HEK293 (cell line): Measurements from ENCODE around the gene PLAU.

Source experiments
- CTCF ChIA-PET: fragments of 350-600 bp; formaldehyde crosslinking; extraction: SDS; loops from one replicate; lab custom pipeline; 2021; ENCODE audit warnings: antibody characterized with exemption; lab: Yijun Ruan, JAX
- POLR2A ChIA-PET: fragments of 300-600 bp; formaldehyde crosslinking; extraction: SDS; loops from one replicate; lab custom pipeline; 2020; ENCODE audit warnings: antibody characterized with exemption, inconsistent platforms; lab: Yijun Ruan, JAX
- H3K27ac ChIP-seq: fragments of 200-500 bp; sonication (Bioruptor generic); 2 replicates; pipeline ENCODE4 v1.5.1; 2014; ENCODE audit warnings: low read depth, low read length, control low read depth, inconsistent platforms; ENCODE audit errors: extremely low read depth
- H3K36me3 ChIP-seq, 2 experiments: fragments of 200-500 bp in 1 of 2; sonication (Bioruptor generic) in 1 of 2; 1 replicate in 1 of 2; 2 replicates in 1 of 2; pipeline ENCODE4 v1.5.1; 2014 to 2017; ENCODE audit warnings: inconsistent platforms in 2 of 2, low read length in 2 of 2; ENCODE audit not compliant: control insufficient read depth in 2 of 2, insufficient read depth in 1 of 2
- H3K4me1 ChIP-seq: fragments of 200-500 bp; sonication (Bioruptor generic); 2 replicates; pipeline ENCODE4 v1.5.1; 2014; ENCODE audit warnings: mild to moderate bottlenecking, low read length, inconsistent platforms; ENCODE audit not compliant: control insufficient read depth, insufficient read depth
- H3K4me3 ChIP-seq: 2 replicates; pipeline ENCODE4 v1.5.1; 2011; ENCODE audit warnings: low read depth, mild to moderate bottlenecking, control low read depth, low read length, moderate library complexity
- H3K9me3 ChIP-seq: fragments of 200-500 bp; sonication (Bioruptor generic); 2 replicates; pipeline ENCODE4 v1.5.1; 2014; ENCODE audit warnings: low read depth, low read length, inconsistent platforms; ENCODE audit not compliant: control insufficient read depth, insufficient read depth
- BCL11A ChIP-seq: fragments of 450-650 bp; formaldehyde crosslinking; IDR thresholded peaks from 2 replicates; pipeline ENCODE4 v1.5.1; 2016; ENCODE audit warnings: low read depth, missing biosample characterization, missing genetic modification characterization
- CTCF ChIP-seq: fragments of 450-650 bp; formaldehyde crosslinking; IDR thresholded peaks from 2 replicates; pipeline ENCODE4 v1.5.1; 2016; ENCODE audit warnings: missing biosample characterization, missing genetic modification characterization
- GLIS2 ChIP-seq: fragments of 450-650 bp; formaldehyde crosslinking; IDR thresholded peaks from 2 replicates; pipeline ENCODE4 v1.5.1; 2016; ENCODE audit warnings: missing biosample characterization, missing genetic modification characterization
- KLF16 ChIP-seq: fragments of 450-650 bp; formaldehyde crosslinking; IDR thresholded peaks from 2 replicates; pipeline ENCODE4 v1.5.1; 2017; ENCODE audit warnings: missing biosample characterization, missing genetic modification characterization
- KLF8 ChIP-seq: fragments of 450-650 bp; formaldehyde crosslinking; IDR thresholded peaks from 2 replicates; pipeline ENCODE4 v1.5.1; 2016; ENCODE audit warnings: missing biosample characterization, missing genetic modification characterization
- KLF9 ChIP-seq: fragments of 450-650 bp; formaldehyde crosslinking; IDR thresholded peaks from 2 replicates; pipeline ENCODE4 v1.5.1; 2016; ENCODE audit warnings: missing biosample characterization, missing genetic modification characterization, low read depth
- SETDB1 ChIP-seq: IDR thresholded peaks from one replicate; pipeline ENCODE4 v1.6.1; 2017; ENCODE audit warnings: mild to moderate bottlenecking, low read length, moderate library complexity, mixed read lengths; ENCODE audit not compliant: insufficient read length
- ZBTB10 ChIP-seq: fragments of 450-650 bp; formaldehyde crosslinking; IDR thresholded peaks from 2 replicates; pipeline ENCODE4 v1.5.1; 2016; ENCODE audit warnings: missing biosample characterization, missing genetic modification characterization
- ZBTB48 ChIP-seq: fragments of 450-650 bp; formaldehyde crosslinking; IDR thresholded peaks from 2 replicates; pipeline ENCODE4 v1.5.1; 2016; ENCODE audit warnings: missing biosample characterization, missing genetic modification characterization
- ZEB2 ChIP-seq: fragments of 450-650 bp; formaldehyde crosslinking; IDR thresholded peaks from 2 replicates; pipeline ENCODE4 v1.5.1; 2016; ENCODE audit warnings: missing biosample characterization, missing genetic modification characterization
- ZFHX2 ChIP-seq: fragments of 450-650 bp; formaldehyde crosslinking; conservative IDR thresholded peaks from 2 replicates; pipeline ENCODE4 v1.5.1; 2016; ENCODE audit warnings: missing biosample characterization, missing genetic modification characterization
- ZNF121 ChIP-seq: fragments of 450-650 bp; formaldehyde crosslinking; IDR thresholded peaks from 2 replicates; pipeline ENCODE4 v1.5.1; 2016; ENCODE audit warnings: missing biosample characterization, missing genetic modification characterization
- ZNF24 ChIP-seq: fragments of 450-650 bp; formaldehyde crosslinking; IDR thresholded peaks from 2 replicates; pipeline ENCODE4 v1.5.1; 2016; ENCODE audit warnings: missing biosample characterization, missing genetic modification characterization
- ZNF335 ChIP-seq: fragments of 450-650 bp; formaldehyde crosslinking; conservative IDR thresholded peaks from 2 replicates; pipeline ENCODE4 v1.5.1; 2016; ENCODE audit warnings: missing biosample characterization, missing genetic modification characterization
- ZNF366 ChIP-seq: fragments of 450-650 bp; formaldehyde crosslinking; conservative IDR thresholded peaks from 2 replicates; pipeline ENCODE4 v1.5.1; 2016; ENCODE audit warnings: missing biosample characterization, missing genetic modification characterization
- ZNF391 ChIP-seq: fragments of 450-650 bp; formaldehyde crosslinking; IDR thresholded peaks from 2 replicates; pipeline ENCODE4 v1.5.1; 2016; ENCODE audit warnings: low read depth, missing biosample characterization, missing genetic modification characterization, borderline replicate concordance
- ZNF501 ChIP-seq: fragments of 450-650 bp; formaldehyde crosslinking; IDR thresholded peaks from 2 replicates; pipeline ENCODE4 v1.5.1; 2016; ENCODE audit warnings: missing biosample characterization, missing genetic modification characterization
- ZNF561 ChIP-seq: fragments of 450-650 bp; IDR thresholded peaks from 2 replicates; pipeline ENCODE4 v1.5.1; 2018; ENCODE audit warnings: missing biosample characterization, missing genetic modification characterization, borderline replicate concordance
- ZNF600 ChIP-seq: fragments of 450-650 bp; formaldehyde crosslinking; IDR thresholded peaks from 2 replicates; pipeline ENCODE4 v1.5.1; 2016; ENCODE audit warnings: missing biosample characterization, missing genetic modification characterization
- ZNF626 ChIP-seq: fragments of 450-650 bp; sonication (Bioruptor Pico); formaldehyde crosslinking; IDR thresholded peaks from 2 replicates; pipeline ENCODE4 v1.5.1; 2018; ENCODE audit warnings: missing biosample characterization, missing genetic modification characterization, inconsistent platforms
- ZNF629 ChIP-seq: fragments of 450-650 bp; formaldehyde crosslinking; IDR thresholded peaks from 2 replicates; pipeline ENCODE4 v1.5.1; 2017; ENCODE audit warnings: missing biosample characterization, missing genetic modification characterization
- ZNF645 ChIP-seq: fragments of 450-650 bp; formaldehyde crosslinking; IDR thresholded peaks from 2 replicates; pipeline ENCODE4; 2016; ENCODE audit warnings: missing biosample characterization, missing genetic modification characterization
- ZNF670 ChIP-seq: fragments of 450-650 bp; formaldehyde crosslinking; IDR thresholded peaks from 2 replicates; pipeline ENCODE4 v1.5.1; 2016; ENCODE audit warnings: missing biosample characterization, missing genetic modification characterization, low read depth
- TF ChIP-seq, protein P1 (sequence below): sonication (generic); formaldehyde crosslinking; IDR thresholded peaks from 2 replicates; pipeline ENCODE4 v1.8.1; 2022; ENCODE audit warnings: mild to moderate bottlenecking, moderate library complexity, missing genetic modification reagents
- TF ChIP-seq, protein P2 (sequence below): fragments of 450-650 bp; formaldehyde crosslinking; IDR thresholded peaks from 2 replicates; pipeline ENCODE4 v1.5.1; 2016; ENCODE audit warnings: missing biosample characterization, missing genetic modification characterization

PLAU gene

DNA sequence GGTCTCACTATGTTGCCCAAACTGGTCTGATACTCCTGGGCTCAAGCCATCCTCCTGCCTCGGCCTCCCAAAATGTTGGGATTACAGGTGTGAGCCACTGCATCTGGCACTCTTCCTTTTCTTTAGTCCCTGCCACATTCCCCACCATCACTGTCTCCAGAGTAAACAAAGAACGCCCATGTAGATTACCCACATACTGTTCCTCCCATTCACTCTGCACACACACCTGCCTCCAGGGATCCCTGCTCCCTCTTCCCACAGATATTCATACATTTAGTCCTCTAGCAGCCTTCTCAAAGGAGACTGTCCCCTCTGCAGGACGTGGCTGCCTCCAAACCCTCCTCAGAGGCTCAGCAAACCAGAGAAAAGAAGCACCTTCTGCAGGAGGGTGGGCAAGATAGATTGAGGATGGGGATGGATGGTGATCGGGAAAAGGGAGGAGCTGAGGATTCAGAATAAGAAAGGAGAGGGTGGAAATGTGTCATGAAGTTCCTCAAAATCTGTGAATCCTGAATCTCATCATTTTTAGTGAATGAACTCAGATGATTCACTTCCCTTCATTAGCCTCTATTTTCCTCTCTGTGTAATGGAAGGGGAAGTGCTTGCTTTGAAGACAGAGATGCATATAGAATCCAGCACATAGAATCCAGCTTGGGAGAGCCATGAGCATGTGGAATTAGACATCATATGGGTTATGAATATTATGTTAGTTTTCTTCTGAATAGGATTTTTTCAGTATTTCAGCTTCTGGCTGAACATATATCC lies 5.5 kb upstream of the PLAU start (continued):
- TF ChIP-seq ZNF645 (no peak), ZNF626 (tag by site-specific recombination) (no peak), BCL11A (tag by site-specific recombination) (no peak)
- TF ChIP-seq, protein P1, sequence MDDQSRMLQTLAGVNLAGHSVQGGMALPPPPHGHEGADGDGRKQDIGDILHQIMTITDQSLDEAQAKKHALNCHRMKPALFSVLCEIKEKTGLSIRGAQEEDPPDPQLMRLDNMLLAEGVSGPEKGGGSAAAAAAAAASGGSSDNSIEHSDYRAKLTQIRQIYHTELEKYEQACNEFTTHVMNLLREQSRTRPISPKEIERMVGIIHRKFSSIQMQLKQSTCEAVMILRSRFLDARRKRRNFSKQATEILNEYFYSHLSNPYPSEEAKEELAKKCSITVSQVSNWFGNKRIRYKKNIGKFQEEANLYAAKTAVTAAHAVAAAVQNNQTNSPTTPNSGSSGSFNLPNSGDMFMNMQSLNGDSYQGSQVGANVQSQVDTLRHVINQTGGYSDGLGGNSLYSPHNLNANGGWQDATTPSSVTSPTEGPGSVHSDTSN (CRISPR knock-in tag): no peak

GRCh38 chr10:73906524-73907447 lies 4.1 kb upstream of the PLAU start:
- H3K4me1 ChIP-seq: no peaks in the 10 kb centered on the region
- no peak overlapping the region for H3K27ac ChIP-seq
- no peaks in the 10 kb centered on the region for H3K9me3 ChIP-seq
- no peak overlapping the region for H3K4me3 ChIP-seq
- no peaks in the 10 kb centered on the region for H3K36me3 ChIP-seq
- ChIA-PET POLR2A (interaction anchor here (1.0 to 1.2 kb wide), 4 partner anchors 13 to 93 kb away, joined by 3 to 5 read pairs (median 3); partner anchors contain the start of gene VCL), CTCF (interaction anchor here (0.6 to 3.5 kb wide), 7 partner anchors 11 to 125 kb away, joined by 3 to 16 read pairs (median 3); no protein-coding TSS in a partner anchor)
- TF ChIP-seq KLF9 (tag by site-specific recombination) (peak; percentile 17; the same call in 1 of the 2 replicates), ZNF121 (tag by site-specific recombination) (no peak), CTCF (no peak), ZNF24 (peak; percentile 46; the same call in 1 of the 2 replicates), ZNF391 (tag by site-specific recombination) (0 out of 2 replicates have a peak, but pooled peaks have one; percentile 14), ZNF366 (tag by site-specific recombination) (peak; percentile 68), ZNF501 (0 out of 2 replicates have a peak, but pooled peaks have one; percentile 51), GLIS2 (tag by site-specific recombination) (peak; percentile 89), KLF8 (tag by site-specific recombination) (peak; percentile 68; the same call in 1 of the 2 replicates), ZNF600 (tag by site-specific recombination) (peak; percentile 88), KLF16 (tag by site-specific recombination) (0 out of 2 replicates have a peak, but pooled peaks have one; percentile 42), ZNF629 (tag by site-specific recombination) (peak; percentile 78), ZFHX2 (peak; percentile 87), SETDB1 (no peak), ZBTB10 (tag by site-specific recombination) (no peak; the same call in 1 of the 2 replicates), ZEB2 (tag by site-specific recombination) (peak; percentile 91), ZBTB48 (tag by site-specific recombination) (peak; percentile 82), BCL11A (tag by site-specific recombination) (no peak), ZNF561 (tag by site-specific recombination) (0 out of 2 replicates have a peak, but pooled peaks have one; percentile 52), ZNF670 (tag by site-specific recombination) (no peak), ZNF335 (tag by site-specific recombination) (peak; percentile 95)
- TF ChIP-seq, protein P2, sequence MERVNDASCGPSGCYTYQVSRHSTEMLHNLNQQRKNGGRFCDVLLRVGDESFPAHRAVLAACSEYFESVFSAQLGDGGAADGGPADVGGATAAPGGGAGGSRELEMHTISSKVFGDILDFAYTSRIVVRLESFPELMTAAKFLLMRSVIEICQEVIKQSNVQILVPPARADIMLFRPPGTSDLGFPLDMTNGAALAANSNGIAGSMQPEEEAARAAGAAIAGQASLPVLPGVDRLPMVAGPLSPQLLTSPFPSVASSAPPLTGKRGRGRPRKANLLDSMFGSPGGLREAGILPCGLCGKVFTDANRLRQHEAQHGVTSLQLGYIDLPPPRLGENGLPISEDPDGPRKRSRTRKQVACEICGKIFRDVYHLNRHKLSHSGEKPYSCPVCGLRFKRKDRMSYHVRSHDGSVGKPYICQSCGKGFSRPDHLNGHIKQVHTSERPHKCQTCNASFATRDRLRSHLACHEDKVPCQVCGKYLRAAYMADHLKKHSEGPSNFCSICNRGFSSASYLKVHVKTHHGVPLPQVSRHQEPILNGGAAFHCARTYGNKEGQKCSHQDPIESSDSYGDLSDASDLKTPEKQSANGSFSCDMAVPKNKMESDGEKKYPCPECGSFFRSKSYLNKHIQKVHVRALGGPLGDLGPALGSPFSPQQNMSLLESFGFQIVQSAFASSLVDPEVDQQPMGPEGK: peak; percentile 95
